Measurements from ENCODE around the gene EIF1AD. TPM values are rescaled to one million over a fixed set of nuclear protein-coding genes. Genes with fewer than 3 reads are reported as not detected.
"Not testable (repeated sequence)": the region's sequence is repeated elsewhere in the genome, so short reads cannot be mapped to it uniquely, and the experiment has no call there.

EIF1AD gene
- total and polyA plus RNA-seq, 2 experiments from 2014 or later: 16.1 to 32.1 TPM

GRCh38 chr11:66023186-66023440 lies 21.2 kb upstream of the EIF1AD start:
- H3K9me3 Mint-ChIP-seq: not testable (repeated sequence)
- peaks cover 26% of the 10 kb centered on the region for H3K27me3 Mint-ChIP-seq (ENCODE audit: insufficient read depth, low read depth, poor library complexity)

GRCh38 chr11:66022401-66023185 lies 20.6 kb upstream of the EIF1AD start:
- H3K4me1 Mint-ChIP-seq: peaks cover 3% of the 10 kb centered on the region; the same call in 1 of the 3 replicates
- 0 out of 2 replicates have a peak, but pooled peaks cover 10% of the 10 kb centered on the region for H3K27me3 ChIP-seq (ENCODE audit: insufficient read depth)
- no peaks in the 10 kb centered on the region for H4K20me1 ChIP-seq (replicated peaks; ENCODE audit: insufficient read depth)
- H3K4me1 ChIP-seq (ENCODE audit: insufficient read depth): no peaks in the 10 kb centered on the region
- peaks cover 21% of the 10 kb centered on the region for H3K27me3 Mint-ChIP-seq (ENCODE audit: insufficient read depth, low read depth, poor library complexity)
- H3K27ac Mint-ChIP-seq: no peak overlapping the region
- ATAC-seq (peak; percentile 99), DNase-seq (ENCODE audit: low spot score) (peak; percentile 93)
- H3K4me2 ChIP-seq: peak overlapping the region; percentile 55; the same call in 1 of the 2 replicates
- H3F3A ChIP-seq (replicated peaks; ENCODE audit: low read depth): no peaks in the 10 kb centered on the region
- H3K27ac ChIP-seq (ENCODE audit: low read depth): no peak overlapping the region
- H3K79me2 ChIP-seq (replicated peaks; ENCODE audit: insufficient read depth): no peaks in the 10 kb centered on the region
- peak overlapping the region; percentile 94 for H2AFZ ChIP-seq
- H3K9me2 ChIP-seq (ENCODE audit: insufficient read depth): no peaks in the 10 kb centered on the region
- H3K36me3 Mint-ChIP-seq (ENCODE audit: low read depth): no peaks in the 10 kb centered on the region; the same call in 2 of the 3 replicates
- H3K36me3 ChIP-seq (ENCODE audit: insufficient read depth): no peaks in the 10 kb centered on the region
- TF ChIP-seq EZH2phosphoT487 (IDR thresholded peaks at IDR 0.05; ENCODE audit: unreplicated experiment) (no peak), CTCF (conservative IDR thresholded peaks at IDR 0.05; ENCODE audit: low read depth in 2 of 2) (peak; percentile 88 to 91)
- H3K4me3 ChIP-seq: no peak overlapping the region
- H3K9me3 Mint-ChIP-seq: no peaks in the 10 kb centered on the region; the same call in 2 of the 3 replicates
- H3K4me3 Mint-ChIP-seq: peak overlapping the region; percentile 51; the same call in 2 of the 3 replicates

More at GRCh38 chr11:66023186-66023440, 21.2 kb upstream of the EIF1AD start:
- not testable (repeated sequence) for H3K36me3 Mint-ChIP-seq (ENCODE audit: low read depth); H3K36me3 ChIP-seq (ENCODE audit: insufficient read depth); H3K9me2 ChIP-seq (ENCODE audit: insufficient read depth); H3K4me3 ChIP-seq; H3K27me3 ChIP-seq (ENCODE audit: insufficient read depth); H3K27ac Mint-ChIP-seq; H3K79me2 ChIP-seq (replicated peaks; ENCODE audit: insufficient read depth); H3F3A ChIP-seq (replicated peaks; ENCODE audit: low read depth); H3K4me2 ChIP-seq; ATAC-seq; H3K4me3 Mint-ChIP-seq; H3K4me1 ChIP-seq (ENCODE audit: insufficient read depth); H3K4me1 Mint-ChIP-seq; H3K27ac ChIP-seq (ENCODE audit: low read depth); DNase-seq (ENCODE audit: low spot score); H4K20me1 ChIP-seq (replicated peaks; ENCODE audit: insufficient read depth)
- peak overlapping the region; percentile 94 for H2AFZ ChIP-seq

- Mint-ChIP-seq H3K27me3 (ENCODE audit: insufficient read depth, low read depth, poor library complexity) (peaks cover 20% of the 10 kb centered on the region), H3K4me3 (no peak overlapping the region), H3K4me1 (peaks cover 3% of the 10 kb centered on the region; the same call in 1 of the 3 replicates), H3K36me3 (ENCODE audit: low read depth) (no peaks in the 10 kb centered on the region; the same call in 2 of the 3 replicates), H3K27ac (no peak overlapping the region), H3K9me3 (no peaks in the 10 kb centered on the region; the same call in 2 of the 3 replicates)
- no peak overlapping the region for H2AFZ ChIP-seq
- H3K4me3 ChIP-seq: no peak overlapping the region
- H3K27me3 ChIP-seq (ENCODE audit: insufficient read depth): 0 out of 2 replicates have a peak, but pooled peaks cover 10% of the 10 kb centered on the region
- H3K9me2 ChIP-seq (ENCODE audit: insufficient read depth): no peaks in the 10 kb centered on the region
- no peak overlapping the region for H3K27ac ChIP-seq (ENCODE audit: low read depth)
- ATAC-seq (no peak), DNase-seq (ENCODE audit: low spot score) (no peak)
- no peaks in the 10 kb centered on the region for H3K36me3 ChIP-seq (ENCODE audit: insufficient read depth)
- H3F3A ChIP-seq (replicated peaks; ENCODE audit: low read depth): no peaks in the 10 kb centered on the region
- H4K20me1 ChIP-seq (replicated peaks; ENCODE audit: insufficient read depth): no peaks in the 10 kb centered on the region
- H3K4me2 ChIP-seq: no peak overlapping the region
- H3K79me2 ChIP-seq (replicated peaks; ENCODE audit: insufficient read depth): no peaks in the 10 kb centered on the region
- no peaks in the 10 kb centered on the region for H3K4me1 ChIP-seq (ENCODE audit: insufficient read depth)
- TF ChIP-seq ZNF331 (CRISPR knock-in tag; IDR thresholded peaks at IDR 0.05; ENCODE audit: low read depth) (no peak), STAT1 (IDR thresholded peaks at IDR 0.05; ENCODE audit: unreplicated experiment) (no peak), JUNB (IDR thresholded peaks at IDR 0.05; ENCODE audit: unreplicated experiment) (no peak), ZNF114 (CRISPR knock-in tag; IDR thresholded peaks at IDR 0.05) (no peak), ETS1 (IDR thresholded peaks at IDR 0.05) (no peak), REST (IDR thresholded peaks at IDR 0.05; ENCODE audit: unreplicated experiment) (no peak), EZH2phosphoT487 (IDR thresholded peaks at IDR 0.05; ENCODE audit: unreplicated experiment) (no peak)
These were observed 18.8 kb upstream of the EIF1AD start for GRCh38 chr11:66020618-66021357.
